Progenitor cell of endocrine pancreas (in vitro differentiated cells): Measurements from ENCODE around the gene FBXL19. TPM values are rescaled to one million over a fixed set of nuclear protein-coding genes. Genes with fewer than 3 reads are reported as not detected.

Experiments used
- DNase-seq: peaks from one replicate; pipeline ENCODE4 v3.0.0; 2021; ENCODE audit warnings: low spot score; ENCODE audit not compliant: unreplicated experiment
- H3K27ac Mint-ChIP-seq: 2 replicates; pipeline ENCODE4 v1.8.0; 2021; ENCODE audit warnings: mild to moderate bottlenecking, moderate library complexity, mixed read lengths
- H3K27me3 Mint-ChIP-seq: 2 replicates; pipeline ENCODE4 v1.8.0; 2021; ENCODE audit warnings: mixed read lengths
- H3K36me3 Mint-ChIP-seq: 2 replicates; pipeline ENCODE4 v1.8.0; 2022; ENCODE audit warnings: mixed read lengths; ENCODE audit not compliant: insufficient read depth
- H3K4me1 Mint-ChIP-seq: 2 replicates; pipeline ENCODE4 v1.8.0; 2021; ENCODE audit warnings: low read depth, mixed read lengths
- H3K4me3 Mint-ChIP-seq: 2 replicates; pipeline ENCODE4 v1.8.0; 2021; ENCODE audit warnings: low read depth, mild to moderate bottlenecking, moderate library complexity, mixed read lengths
- H3K9me3 Mint-ChIP-seq: 2 replicates; pipeline ENCODE4 v1.8.0; 2021; ENCODE audit warnings: low read depth, mixed read lengths
- total RNA-seq: library from RNA; stranded (reverse); gene quantifications from 2 replicates; pipeline ENCODE4 v1.2.1, GENCODE V29; 2021
- TF ChIP-seq, protein P1 (sequence below): fragments of 200-600 bp; sonication (generic); IDR thresholded peaks from one replicate; pipeline ENCODE4 v1.5.0; 2021; ENCODE audit warnings: antibody characterized with exemption, mild to moderate bottlenecking; ENCODE audit not compliant: unreplicated experiment

FBXL19 gene
- total RNA-seq, 1 donor from 2014 or later: 65.6 TPM

DNA sequence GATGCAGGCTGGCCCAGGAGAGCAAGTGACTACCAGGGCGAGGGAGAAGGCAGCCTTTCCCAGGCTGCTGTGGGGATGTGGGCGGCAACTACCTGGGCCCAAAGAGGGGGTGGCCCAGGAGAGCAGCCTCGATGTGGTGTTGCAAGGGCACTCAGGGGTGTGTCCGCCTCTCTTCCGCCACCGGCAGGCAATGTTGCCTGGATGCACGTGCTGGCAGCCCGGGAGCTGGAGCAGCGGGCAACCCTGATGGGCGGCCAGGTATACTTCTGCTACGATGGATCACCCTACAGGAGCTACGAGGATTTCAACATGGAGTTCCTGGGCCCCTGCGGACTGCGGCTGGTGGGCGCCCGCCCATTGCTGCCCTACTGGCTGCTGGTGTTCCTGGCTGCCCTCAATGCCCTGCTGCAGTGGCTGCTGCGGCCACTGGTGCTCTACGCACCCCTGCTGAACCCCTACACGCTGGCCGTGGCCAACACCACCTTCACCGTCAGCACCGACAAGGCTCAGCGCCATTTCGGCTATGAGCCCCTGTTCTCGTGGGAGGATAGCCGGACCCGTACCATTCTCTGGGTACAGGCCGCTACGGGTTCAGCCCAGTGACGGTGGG lies 64.3 kb downstream of the FBXL19 start:
- H3K27ac Mint-ChIP-seq: no peak overlapping the region
- no peak overlapping the region for H3K4me3 Mint-ChIP-seq
- peaks cover 5% of the 10 kb centered on the region for H3K36me3 Mint-ChIP-seq
- no peaks in the 10 kb centered on the region for H3K27me3 Mint-ChIP-seq
- H3K9me3 Mint-ChIP-seq: no peaks in the 10 kb centered on the region
- TF ChIP-seq, protein P1, sequence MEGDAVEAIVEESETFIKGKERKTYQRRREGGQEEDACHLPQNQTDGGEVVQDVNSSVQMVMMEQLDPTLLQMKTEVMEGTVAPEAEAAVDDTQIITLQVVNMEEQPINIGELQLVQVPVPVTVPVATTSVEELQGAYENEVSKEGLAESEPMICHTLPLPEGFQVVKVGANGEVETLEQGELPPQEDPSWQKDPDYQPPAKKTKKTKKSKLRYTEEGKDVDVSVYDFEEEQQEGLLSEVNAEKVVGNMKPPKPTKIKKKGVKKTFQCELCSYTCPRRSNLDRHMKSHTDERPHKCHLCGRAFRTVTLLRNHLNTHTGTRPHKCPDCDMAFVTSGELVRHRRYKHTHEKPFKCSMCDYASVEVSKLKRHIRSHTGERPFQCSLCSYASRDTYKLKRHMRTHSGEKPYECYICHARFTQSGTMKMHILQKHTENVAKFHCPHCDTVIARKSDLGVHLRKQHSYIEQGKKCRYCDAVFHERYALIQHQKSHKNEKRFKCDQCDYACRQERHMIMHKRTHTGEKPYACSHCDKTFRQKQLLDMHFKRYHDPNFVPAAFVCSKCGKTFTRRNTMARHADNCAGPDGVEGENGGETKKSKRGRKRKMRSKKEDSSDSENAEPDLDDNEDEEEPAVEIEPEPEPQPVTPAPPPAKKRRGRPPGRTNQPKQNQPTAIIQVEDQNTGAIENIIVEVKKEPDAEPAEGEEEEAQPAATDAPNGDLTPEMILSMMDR: no peak
- H3K4me1 Mint-ChIP-seq: peaks cover 2% of the 10 kb centered on the region
- no peak for DNase-seq

DNA sequence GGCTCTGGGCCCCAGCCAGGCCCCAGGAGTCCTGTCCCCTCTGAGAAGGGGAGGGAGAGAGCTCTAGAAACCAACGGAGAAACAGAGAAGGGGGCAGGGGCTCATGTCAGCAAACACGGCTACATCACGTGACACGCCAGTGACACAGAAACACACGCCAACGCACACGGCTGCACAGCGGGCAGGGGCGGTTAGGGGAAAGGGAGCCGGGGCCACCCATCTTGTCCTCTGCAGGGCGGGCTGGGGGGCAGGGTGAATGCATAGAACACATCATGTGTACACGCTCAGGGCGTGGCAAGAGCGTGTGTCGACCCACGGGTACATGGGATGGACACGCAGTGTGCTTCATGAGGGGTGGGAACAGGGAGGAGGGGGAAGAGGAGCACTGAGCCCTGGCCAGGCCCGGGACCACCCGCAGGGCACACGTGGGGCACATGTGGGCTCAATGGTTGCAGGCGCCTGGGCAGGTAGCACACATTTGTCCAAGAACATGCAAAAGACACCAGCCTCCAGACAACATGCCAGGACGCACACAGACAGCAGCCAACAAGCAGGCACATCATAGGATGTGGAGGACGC lies 66.2 kb downstream of the FBXL19 start:
- H3K4me1 Mint-ChIP-seq: peaks cover 2% of the 10 kb centered on the region
- no peak overlapping the region for H3K4me3 Mint-ChIP-seq
- H3K9me3 Mint-ChIP-seq: no peaks in the 10 kb centered on the region
- peaks cover 1% of the 10 kb centered on the region for H3K36me3 Mint-ChIP-seq
- DNase-seq: no peak
- no peak overlapping the region for H3K27ac Mint-ChIP-seq
- TF ChIP-seq, protein P1: no peak
- H3K27me3 Mint-ChIP-seq: peaks cover 1% of the 10 kb centered on the region

DNA sequence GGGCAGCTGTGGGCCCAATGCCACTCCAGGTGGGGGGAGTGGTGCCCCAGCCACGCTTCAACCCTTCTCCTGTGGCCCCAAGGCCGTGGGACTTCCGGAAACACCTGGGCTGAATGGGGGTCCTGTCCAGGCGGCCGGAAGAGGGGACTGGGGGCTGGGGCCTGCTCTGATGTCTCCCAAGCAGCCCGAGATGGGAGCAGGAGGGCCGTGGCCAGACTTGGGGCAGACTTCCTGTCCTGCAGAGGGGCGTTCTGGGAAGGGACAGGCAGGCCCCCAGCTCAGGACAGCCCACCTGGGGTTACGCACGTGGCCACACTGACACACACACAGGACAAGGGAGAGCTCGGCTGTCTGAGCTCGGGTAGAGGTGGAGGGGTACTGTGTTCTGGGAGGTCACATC lies 66.7 kb downstream of the FBXL19 start:
- DNase-seq: no peak
- Mint-ChIP-seq H3K9me3 (no peaks in the 10 kb centered on the region), H3K4me3 (no peak overlapping the region), H3K27me3 (peaks cover 6% of the 10 kb centered on the region), H3K36me3 (peaks cover 1% of the 10 kb centered on the region), H3K27ac (no peak overlapping the region), H3K4me1 (peaks cover 2% of the 10 kb centered on the region)
- TF ChIP-seq, protein P1: no peak

DNA sequence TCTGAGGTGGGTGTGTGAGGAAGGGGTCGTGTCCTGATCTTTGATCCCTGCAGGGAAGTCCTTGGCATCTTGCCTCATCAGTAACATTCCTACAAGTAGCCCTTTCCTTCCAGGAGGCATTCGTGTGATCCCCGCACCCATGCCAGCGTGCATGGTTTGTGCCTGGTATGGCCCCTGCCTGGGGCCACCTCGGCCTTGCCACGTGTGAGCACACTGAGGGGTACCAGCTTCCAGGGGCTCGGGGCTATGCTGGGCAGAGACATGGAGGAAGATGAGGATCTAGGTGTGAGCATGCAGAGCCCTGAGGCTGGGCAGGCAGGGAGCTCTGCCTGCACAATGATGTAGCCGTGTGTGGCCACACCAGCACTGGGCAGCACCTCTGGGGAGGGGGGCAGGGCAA lies 67.7 kb downstream of the FBXL19 start:
- DNase-seq: no peak
- Mint-ChIP-seq H3K36me3 (peaks cover 1% of the 10 kb centered on the region), H3K4me1 (no peaks in the 10 kb centered on the region), H3K4me3 (no peak overlapping the region), H3K27me3 (peaks cover 10% of the 10 kb centered on the region), H3K9me3 (no peaks in the 10 kb centered on the region), H3K27ac (no peak overlapping the region)
- TF ChIP-seq, protein P1: no peak

DNA sequence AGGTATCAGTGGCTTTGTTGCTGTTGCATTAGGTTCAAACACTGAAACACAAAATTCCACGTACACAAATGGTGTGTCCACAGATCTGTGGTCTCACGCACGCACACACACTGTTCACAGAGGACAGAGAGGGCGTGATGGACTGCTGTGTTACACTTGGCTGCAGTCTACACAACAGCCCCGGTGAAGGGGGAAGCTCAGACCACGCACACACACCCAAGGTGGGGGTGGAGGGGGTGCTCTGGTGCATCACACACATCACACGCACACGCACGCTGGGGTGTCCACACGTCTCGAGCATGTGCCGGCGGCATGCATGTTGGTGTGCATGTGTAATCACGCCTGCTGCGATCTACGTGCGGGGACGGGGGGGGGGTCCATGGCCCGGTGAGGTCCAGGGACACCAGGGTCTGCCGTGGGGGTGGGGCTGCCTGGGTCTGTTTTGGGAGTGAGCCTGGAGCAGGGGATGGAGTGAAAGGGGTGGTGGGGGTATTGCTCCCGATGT lies 69.0 kb downstream of the FBXL19 start:
- Mint-ChIP-seq H3K36me3 (no peaks in the 10 kb centered on the region), H3K27me3 (peaks cover 20% of the 10 kb centered on the region), H3K4me3 (no peak overlapping the region), H3K4me1 (peaks cover 3% of the 10 kb centered on the region), H3K27ac (peak overlapping the region; percentile 49), H3K9me3 (no peaks in the 10 kb centered on the region)
- TF ChIP-seq, protein P1: no peak
- no peak for DNase-seq
